IMR-90 (cell line): Measurements from ENCODE around the gene CLNK.

Experiments
- BHLHE40 ChIP-seq: fragments of 150-350 bp; IDR thresholded peaks from 2 replicates; pipeline ENCODE4 v1.6.1; 2016; ENCODE audit warnings: mild to moderate bottlenecking, low read depth, low read length
- CEBPB ChIP-seq: IDR thresholded peaks from 2 replicates; pipeline ENCODE4 v1.6.1; 2012; ENCODE audit warnings: low read depth, low read length, improper control_type of control experiment
- MAFK ChIP-seq: IDR thresholded peaks from 2 replicates; pipeline ENCODE4 v1.6.1; 2012; ENCODE audit warnings: low read depth, low read length, improper control_type of control experiment
- MAZ ChIP-seq: IDR thresholded peaks from 2 replicates; pipeline ENCODE4 v1.6.1; 2012; ENCODE audit warnings: low read depth, mild to moderate bottlenecking, low read length, improper control_type of control experiment, moderate library complexity, borderline replicate concordance
- POLR2A ChIP-seq: IDR thresholded peaks from 2 replicates; pipeline ENCODE4 v1.6.1; 2012; ENCODE audit warnings: mild to moderate bottlenecking, low read depth, low read length
- RAD21 ChIP-seq: IDR thresholded peaks from 2 replicates; pipeline ENCODE4 v1.6.1; 2012; ENCODE audit warnings: low read length, improper control_type of control experiment
- RCOR1 ChIP-seq: IDR thresholded peaks from 2 replicates; pipeline ENCODE4 v1.6.1; 2012; ENCODE audit warnings: mild to moderate bottlenecking, low read length, improper control_type of control experiment; ENCODE audit not compliant: insufficient replicate concordance
- RFX5 ChIP-seq: IDR thresholded peaks from 2 replicates; pipeline ENCODE4 v1.8.0; 2012; ENCODE audit warnings: low read depth, mild to moderate bottlenecking, low read length, moderate library complexity
- SMC3 ChIP-seq: fragments of 150-350 bp; IDR thresholded peaks from 2 replicates; pipeline ENCODE4 v1.6.1; 2016; ENCODE audit warnings: low read depth, mild to moderate bottlenecking, antibody characterized with exemption, low read length, moderate library complexity
- USF2 ChIP-seq: fragments of 150-350 bp; IDR thresholded peaks from 2 replicates; pipeline ENCODE4 v1.6.1; 2017; ENCODE audit warnings: mild to moderate bottlenecking, antibody characterized with exemption, low read length, low read depth
- TF ChIP-seq, protein P1 (sequence below): conservative IDR thresholded peaks from 2 replicates; pipeline ENCODE4 v1.5.1; 2012; ENCODE audit warnings: mild to moderate bottlenecking, low read depth, low read length, improper control_type of control experiment
- TF ChIP-seq, protein P2 (sequence below): fragments of 150-350 bp; IDR thresholded peaks from 2 replicates; pipeline ENCODE4 v1.6.1; 2016; ENCODE audit warnings: low read depth, mild to moderate bottlenecking, low read length, moderate library complexity, borderline replicate concordance

- TF ChIP-seq, protein P1, sequence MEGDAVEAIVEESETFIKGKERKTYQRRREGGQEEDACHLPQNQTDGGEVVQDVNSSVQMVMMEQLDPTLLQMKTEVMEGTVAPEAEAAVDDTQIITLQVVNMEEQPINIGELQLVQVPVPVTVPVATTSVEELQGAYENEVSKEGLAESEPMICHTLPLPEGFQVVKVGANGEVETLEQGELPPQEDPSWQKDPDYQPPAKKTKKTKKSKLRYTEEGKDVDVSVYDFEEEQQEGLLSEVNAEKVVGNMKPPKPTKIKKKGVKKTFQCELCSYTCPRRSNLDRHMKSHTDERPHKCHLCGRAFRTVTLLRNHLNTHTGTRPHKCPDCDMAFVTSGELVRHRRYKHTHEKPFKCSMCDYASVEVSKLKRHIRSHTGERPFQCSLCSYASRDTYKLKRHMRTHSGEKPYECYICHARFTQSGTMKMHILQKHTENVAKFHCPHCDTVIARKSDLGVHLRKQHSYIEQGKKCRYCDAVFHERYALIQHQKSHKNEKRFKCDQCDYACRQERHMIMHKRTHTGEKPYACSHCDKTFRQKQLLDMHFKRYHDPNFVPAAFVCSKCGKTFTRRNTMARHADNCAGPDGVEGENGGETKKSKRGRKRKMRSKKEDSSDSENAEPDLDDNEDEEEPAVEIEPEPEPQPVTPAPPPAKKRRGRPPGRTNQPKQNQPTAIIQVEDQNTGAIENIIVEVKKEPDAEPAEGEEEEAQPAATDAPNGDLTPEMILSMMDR, result no peak
- TF ChIP-seq POLR2A (no peak), RFX5 (no peak), RAD21 (no peak), CEBPB (no peak), SMC3 (no peak), USF2 (no peak), RCOR1 (no peak), MAFK (no peak), MAZ (no peak), BHLHE40 (no peak)
- TF ChIP-seq, protein P2, sequence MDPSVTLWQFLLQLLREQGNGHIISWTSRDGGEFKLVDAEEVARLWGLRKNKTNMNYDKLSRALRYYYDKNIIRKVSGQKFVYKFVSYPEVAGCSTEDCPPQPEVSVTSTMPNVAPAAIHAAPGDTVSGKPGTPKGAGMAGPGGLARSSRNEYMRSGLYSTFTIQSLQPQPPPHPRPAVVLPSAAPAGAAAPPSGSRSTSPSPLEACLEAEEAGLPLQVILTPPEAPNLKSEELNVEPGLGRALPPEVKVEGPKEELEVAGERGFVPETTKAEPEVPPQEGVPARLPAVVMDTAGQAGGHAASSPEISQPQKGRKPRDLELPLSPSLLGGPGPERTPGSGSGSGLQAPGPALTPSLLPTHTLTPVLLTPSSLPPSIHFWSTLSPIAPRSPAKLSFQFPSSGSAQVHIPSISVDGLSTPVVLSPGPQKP, result no peak
Measured at GRCh38 chr4:10703766-10704429, 19.3 kb upstream of the CLNK start.
